ENCODE data around the gene CD83. TPM values are rescaled to one million over a fixed set of nuclear protein-coding genes. Genes with fewer than 3 reads are reported as not detected.

CD83 gene
- total RNA-seq, 1 experiment from 2014 or later, result 1.0 TPM

- Mint-ChIP-seq H3K27ac (ENCODE audit: unreplicated experiment) (no peak overlapping the region), H3K9me3 (ENCODE audit: unreplicated experiment) (no peaks in the 10 kb centered on the region), H3K36me3 (ENCODE audit: insufficient read depth, unreplicated experiment) (no peaks in the 10 kb centered on the region), H3K4me1 (ENCODE audit: low read depth, unreplicated experiment) (no peaks in the 10 kb centered on the region), H3K4me3 (ENCODE audit: unreplicated experiment) (no peak overlapping the region), H3K27me3 (ENCODE audit: insufficient read depth, unreplicated experiment) (no peaks in the 10 kb centered on the region)
- no peak for TF ChIP-seq CTCF (IDR thresholded peaks at IDR 0.05; ENCODE audit: insufficient read depth in 1 of 2, low read depth in 1 of 2, low read length in 1 of 2, severe bottlenecking in 1 of 2, unreplicated experiment in 1 of 2)
- H3K4me1 ChIP-seq, result no peaks in the 10 kb centered on the region
- POLR2A ChIA-PET, result no interaction called here
- H3K27me3 ChIP-seq (replicated peaks; ENCODE audit: control insufficient read depth, insufficient read depth, low read length), result no peaks in the 10 kb centered on the region
- H3K36me3 ChIP-seq (ENCODE audit: control insufficient read depth, insufficient read depth, low read length), result no peaks in the 10 kb centered on the region
- no peak overlapping the region for H3K4me3 ChIP-seq (ENCODE audit: low read depth, low read length)
- H3K9me3 ChIP-seq, result no peaks in the 10 kb centered on the region
- BruUV-seq (replicated peaks), result no TSS peak
- DNase-seq, result no peak
- CTCF ChIA-PET, result no interaction called here
- intact Hi-C loops (cut with micrococcal nuclease; ENCODE audit: unreplicated experiment), result loop anchor here (10.0 kb wide), 1 partner anchor 89 kb away; no protein-coding TSS in a partner anchor
These were observed 8.6 kb downstream of the CD83 start for GRCh38 chr6:14126191-14126590.

- H3K4me3 Mint-ChIP-seq (ENCODE audit: unreplicated experiment), result no peak overlapping the region
- ChIA-PET CTCF (interaction anchor here (0.7 kb wide), 1 partner anchor 1192 kb away, joined by 3 read pairs; no protein-coding TSS in a partner anchor), POLR2A (no interaction called here)
- no peak for TF ChIP-seq CTCF (IDR thresholded peaks at IDR 0.05; ENCODE audit: insufficient read depth in 1 of 2, low read depth in 1 of 2, low read length in 1 of 2, severe bottlenecking in 1 of 2, unreplicated experiment in 1 of 2)
- no peaks in the 10 kb centered on the region for H3K4me1 Mint-ChIP-seq (ENCODE audit: low read depth, unreplicated experiment)
- no peaks in the 10 kb centered on the region for H3K9me3 ChIP-seq
- DNase-seq, result no peak
- no peaks in the 10 kb centered on the region for H3K27me3 Mint-ChIP-seq (ENCODE audit: insufficient read depth, unreplicated experiment)
- H3K27me3 ChIP-seq (replicated peaks; ENCODE audit: control insufficient read depth, insufficient read depth, low read length), result no peaks in the 10 kb centered on the region
- no TSS peak for BruUV-seq (replicated peaks)
- no peak overlapping the region for H3K27ac Mint-ChIP-seq (ENCODE audit: unreplicated experiment)
- no peak overlapping the region for H3K4me3 ChIP-seq (ENCODE audit: low read depth, low read length)
- H3K4me1 ChIP-seq, result no peaks in the 10 kb centered on the region
- H3K9me3 Mint-ChIP-seq (ENCODE audit: unreplicated experiment), result no peaks in the 10 kb centered on the region
- H3K36me3 Mint-ChIP-seq (ENCODE audit: insufficient read depth, unreplicated experiment), result no peaks in the 10 kb centered on the region
- intact Hi-C loops (cut with micrococcal nuclease; ENCODE audit: unreplicated experiment), result loop anchor here (10.0 kb wide), 1 partner anchor 87 kb away; no protein-coding TSS in a partner anchor
- no peaks in the 10 kb centered on the region for H3K36me3 ChIP-seq (ENCODE audit: control insufficient read depth, insufficient read depth, low read length)
These were observed 10.0 kb downstream of the CD83 start for GRCh38 chr6:14127611-14128010.

- H3K4me3 Mint-ChIP-seq (ENCODE audit: unreplicated experiment), result no peak overlapping the region
- H3K4me1 Mint-ChIP-seq (ENCODE audit: low read depth, unreplicated experiment), result no peaks in the 10 kb centered on the region
- no peaks in the 10 kb centered on the region for H3K9me3 Mint-ChIP-seq (ENCODE audit: unreplicated experiment)
- no peaks in the 10 kb centered on the region for H3K36me3 Mint-ChIP-seq (ENCODE audit: insufficient read depth, unreplicated experiment)
- intact Hi-C loops (cut with micrococcal nuclease; ENCODE audit: unreplicated experiment), result loop anchor here (10.0 kb wide), 1 partner anchor 87 kb away; no protein-coding TSS in a partner anchor
- DNase-seq, result no peak
- H3K4me3 ChIP-seq (ENCODE audit: low read depth, low read length), result no peak overlapping the region
- no peaks in the 10 kb centered on the region for H3K4me1 ChIP-seq
- no peaks in the 10 kb centered on the region for H3K36me3 ChIP-seq (ENCODE audit: control insufficient read depth, insufficient read depth, low read length)
- ChIA-PET CTCF (interaction anchor here (0.7 kb wide), 1 partner anchor 1192 kb away, joined by 3 read pairs; no protein-coding TSS in a partner anchor), POLR2A (no interaction called here)
- TF ChIP-seq CTCF (IDR thresholded peaks at IDR 0.05; ENCODE audit: insufficient read depth in 1 of 2, low read depth in 1 of 2, low read length in 1 of 2, severe bottlenecking in 1 of 2, unreplicated experiment in 1 of 2), result no peak
- BruUV-seq (replicated peaks), result no TSS peak
- no peaks in the 10 kb centered on the region for H3K9me3 ChIP-seq
- no peak overlapping the region for H3K27ac Mint-ChIP-seq (ENCODE audit: unreplicated experiment)
- H3K27me3 ChIP-seq (replicated peaks; ENCODE audit: control insufficient read depth, insufficient read depth, low read length), result no peaks in the 10 kb centered on the region
- no peaks in the 10 kb centered on the region for H3K27me3 Mint-ChIP-seq (ENCODE audit: insufficient read depth, unreplicated experiment)
These were observed 10.4 kb downstream of the CD83 start for GRCh38 chr6:14128012-14128411.

Data from Caco-2 (cell line).